GM21576 (cell line): ENCODE data around the gene XIAP.
A peak's percentile ranks its signal among the peaks of the same experiment; 100 is the strongest.
"Not testable (repeated sequence)": the region's sequence is repeated elsewhere in the genome, so short reads cannot be mapped to it uniquely, and the experiment has no call there.

ENCODE experiments used
- ATAC-seq: cut with Tn5 transposase; IDR thresholded peaks from one replicate; pipeline ENCODE4 v1.9.1; 2021; ENCODE audit warnings: mild to moderate bottlenecking, moderate library complexity; ENCODE audit not compliant: unreplicated experiment

XIAP gene

GRCh38 chrX:123873956-123874355 is 14.1 kb downstream of the XIAP start:
- no peak for ATAC-seq

GRCh38 chrX:123876177-123876576 is 16.3 kb downstream of the XIAP start:
- ATAC-seq: no peak

- ATAC-seq: no peak
These were observed 17.0 kb downstream of the XIAP start for GRCh38 chrX:123876844-123877243.

GRCh38 chrX:123878252-123878721 is 18.4 kb downstream of the XIAP start:
- peak; percentile 88 for ATAC-seq

GRCh38 chrX:123881330-123881729 is 21.5 kb downstream of the XIAP start:
- no peak for ATAC-seq

- no peak for ATAC-seq
These were observed 22.5 kb downstream of the XIAP start for GRCh38 chrX:123882391-123882790.

GRCh38 chrX:123884809-123885408 is 25.1 kb downstream of the XIAP start:
- ATAC-seq: no peak

GRCh38 chrX:123899701-123900100 is 39.8 kb downstream of the XIAP start:
- no peak for ATAC-seq

- not testable (repeated sequence) for ATAC-seq
These were observed 43.4 kb downstream of the XIAP start for GRCh38 chrX:123903261-123903660.

- ATAC-seq: no peak
These were observed 45.5 kb downstream of the XIAP start for GRCh38 chrX:123905332-123905731.

- no peak for ATAC-seq
These were observed 46.9 kb downstream of the XIAP start for GRCh38 chrX:123906557-123907316.

GRCh38 chrX:123909523-123909922 is 49.7 kb downstream of the XIAP start:
- no peak for ATAC-seq

- ATAC-seq: no peak
These were observed 57.2 kb downstream of the XIAP start for GRCh38 chrX:123917069-123917468.

- no peak for ATAC-seq
These were observed 58.4 kb downstream of the XIAP start for GRCh38 chrX:123918106-123918721.

GRCh38 chrX:123920105-123920785 is 60.4 kb downstream of the XIAP start:
- ATAC-seq: no peak

GRCh38 chrX:123923211-123923610 is 63.4 kb downstream of the XIAP start:
- no peak for ATAC-seq

- ATAC-seq: no peak
These were observed 64.3 kb downstream of the XIAP start for GRCh38 chrX:123924186-123924585.

- no peak for ATAC-seq
These were observed 68.0 kb downstream of the XIAP start for GRCh38 chrX:123927845-123928244.

- ATAC-seq: not testable (repeated sequence)
These were observed 72.2 kb downstream of the XIAP start for GRCh38 chrX:123932055-123932454.

GRCh38 chrX:123943074-123943473 is 83.2 kb downstream of the XIAP start:
- ATAC-seq: no peak

- ATAC-seq: no peak
These were observed 83.6 kb downstream of the XIAP start for GRCh38 chrX:123943488-123943887.
